OCI-LY1 (cell line): Measurements from ENCODE around the gene SMPDL3A.

Source experiments
- H2AFZ ChIP-seq: fragments of 200-600 bp; sonication (generic), shearing (Covaris generic); 2 replicates; pipeline ENCODE4 v1.6.0; 2014; ENCODE audit warnings: antibody characterized with exemption, mild to moderate bottlenecking, low read length
- H3F3A ChIP-seq: fragments of 200-600 bp; sonication (generic), shearing (Covaris generic); 2 replicates; pipeline ENCODE4 v1.6.0; 2014; ENCODE audit warnings: mild to moderate bottlenecking, antibody characterized with exemption, low read length, moderate library complexity; ENCODE audit not compliant: insufficient read depth
- H3K27ac ChIP-seq: fragments of 200-600 bp; sonication (generic); 2 replicates; pipeline ENCODE4 v1.5.1; 2014; ENCODE audit warnings: low read length, mixed run types, mild to moderate bottlenecking, low read depth; ENCODE audit not compliant: poor library complexity, severe bottlenecking
- H3K27me3 ChIP-seq: fragments of 200-600 bp; sonication (generic); 2 replicates; pipeline ENCODE4 v1.6.0; 2014; ENCODE audit warnings: antibody characterized with exemption, mild to moderate bottlenecking, low read length, moderate library complexity; ENCODE audit not compliant: insufficient read depth
- H3K36me3 ChIP-seq: fragments of 200-600 bp; sonication (generic); 2 replicates; pipeline ENCODE4 v1.6.1; 2014; ENCODE audit warnings: mild to moderate bottlenecking, antibody characterized with exemption, low read length, moderate library complexity, mixed read lengths; ENCODE audit not compliant: insufficient read depth
- H3K4me1 ChIP-seq: fragments of 200-600 bp; sonication (generic); 2 replicates; pipeline ENCODE4 v1.5.1; 2014; ENCODE audit warnings: mild to moderate bottlenecking, low read length, moderate library complexity; ENCODE audit not compliant: insufficient read depth, severe bottlenecking
- H3K4me2 ChIP-seq: fragments of 200-600 bp; sonication (generic), shearing (Covaris generic); 2 replicates; pipeline ENCODE4 v1.6.1; 2014; ENCODE audit warnings: low read length
- H3K4me3 ChIP-seq: fragments of 200-600 bp; sonication (generic); 2 replicates; pipeline ENCODE4 v1.5.1; 2014; ENCODE audit warnings: low read length, low read depth, mild to moderate bottlenecking, mixed read lengths; ENCODE audit not compliant: poor library complexity, severe bottlenecking
- H3K79me2 ChIP-seq: fragments of 200-600 bp; shearing (Covaris generic); 2 replicates; pipeline ENCODE4 v1.6.1; 2016; ENCODE audit warnings: mixed run types, low read length, mixed read lengths; ENCODE audit not compliant: insufficient read depth
- H3K9ac ChIP-seq: fragments of 200-600 bp; sonication (generic), shearing (Covaris generic); 2 replicates; pipeline ENCODE4 v1.6.1; 2014; ENCODE audit warnings: mild to moderate bottlenecking, low read length, mixed read lengths
- H3K9me2 ChIP-seq: fragments of 200-600 bp; sonication (generic), shearing (Covaris generic); 2 replicates; pipeline ENCODE4 v1.6.1; 2014; ENCODE audit warnings: low read depth, mild to moderate bottlenecking, low read length, mixed read lengths
- H3K9me3 ChIP-seq: fragments of 200-600 bp; shearing (Covaris generic); 2 replicates; pipeline ENCODE4 v1.6.1; 2014; ENCODE audit warnings: low read length, mixed read lengths
- H4K20me1 ChIP-seq: fragments of 200-600 bp; sonication (generic), shearing (Covaris generic); 2 replicates; pipeline ENCODE4 v1.6.0; 2016; ENCODE audit warnings: mild to moderate bottlenecking, low read length; ENCODE audit not compliant: insufficient read depth
- CTCF ChIP-seq: fragments of 200-600 bp; sonication (generic), shearing (Covaris generic); IDR thresholded peaks from 2 replicates; pipeline ENCODE4 v1.5.1; 2017; ENCODE audit warnings: mild to moderate bottlenecking, antibody characterized with exemption, low read length, moderate library complexity, mixed read lengths
- EZH2 ChIP-seq: fragments of 200-600 bp; sonication (generic), shearing (Covaris generic); IDR thresholded peaks from 2 replicates; pipeline ENCODE4 v1.8.0; 2017; ENCODE audit warnings: borderline replicate concordance, mixed run types, mild to moderate bottlenecking, antibody characterized with exemption, low read length, moderate library complexity, mixed read lengths

SMPDL3A gene

GRCh38 chr6:122758927-122759334, 30.1 kb upstream of the SMPDL3A start:
- no peaks in the 10 kb centered on the region for H3K79me2 ChIP-seq
- H3K4me1 ChIP-seq, result no peaks in the 10 kb centered on the region
- H2AFZ ChIP-seq, result no peak overlapping the region
- no peaks in the 10 kb centered on the region for H3K36me3 ChIP-seq
- H3K27me3 ChIP-seq, result no peaks in the 10 kb centered on the region
- no peak overlapping the region for H3K9ac ChIP-seq
- H3K9me2 ChIP-seq, result no peaks in the 10 kb centered on the region
- no peak for TF ChIP-seq EZH2
- TF ChIP-seq CTCF, result no peak
- no peak overlapping the region for H3K4me3 ChIP-seq
- no peaks in the 10 kb centered on the region for H3F3A ChIP-seq
- no peaks in the 10 kb centered on the region for H3K9me3 ChIP-seq
- H3K4me2 ChIP-seq, result no peak overlapping the region
- H3K27ac ChIP-seq, result no peak overlapping the region
- no peaks in the 10 kb centered on the region for H4K20me1 ChIP-seq

GRCh38 chr6:122760330-122760729, 28.7 kb upstream of the SMPDL3A start:
- H4K20me1 ChIP-seq, result no peaks in the 10 kb centered on the region
- no peak overlapping the region for H2AFZ ChIP-seq
- H3K4me1 ChIP-seq, result no peaks in the 10 kb centered on the region
- no peak overlapping the region for H3K4me2 ChIP-seq
- H3F3A ChIP-seq, result no peaks in the 10 kb centered on the region
- no peak overlapping the region for H3K9ac ChIP-seq
- H3K27me3 ChIP-seq, result no peaks in the 10 kb centered on the region
- TF ChIP-seq CTCF (no peak), EZH2 (no peak)
- H3K9me2 ChIP-seq, result no peaks in the 10 kb centered on the region
- no peaks in the 10 kb centered on the region for H3K79me2 ChIP-seq
- H3K4me3 ChIP-seq, result no peak overlapping the region
- no peaks in the 10 kb centered on the region for H3K9me3 ChIP-seq
- no peaks in the 10 kb centered on the region for H3K36me3 ChIP-seq
- no peak overlapping the region for H3K27ac ChIP-seq

- H3K9me3 ChIP-seq, result no peaks in the 10 kb centered on the region
- H3K9me2 ChIP-seq, result no peaks in the 10 kb centered on the region
- H2AFZ ChIP-seq, result no peak overlapping the region
- TF ChIP-seq CTCF (no peak), EZH2 (no peak)
- no peaks in the 10 kb centered on the region for H4K20me1 ChIP-seq
- H3K4me1 ChIP-seq, result no peaks in the 10 kb centered on the region
- H3K36me3 ChIP-seq, result no peaks in the 10 kb centered on the region
- no peaks in the 10 kb centered on the region for H3K79me2 ChIP-seq
- no peak overlapping the region for H3K27ac ChIP-seq
- H3K27me3 ChIP-seq, result no peaks in the 10 kb centered on the region
- H3K4me2 ChIP-seq, result no peak overlapping the region
- H3K9ac ChIP-seq, result no peak overlapping the region
- no peak overlapping the region for H3K4me3 ChIP-seq
- no peaks in the 10 kb centered on the region for H3F3A ChIP-seq
Observed at GRCh38 chr6:122766256-122766655, 22.8 kb upstream of the SMPDL3A start.
